Caco-2 (cell line): ENCODE results near the gene GPR137B. TPM values are rescaled to one million over a fixed set of nuclear protein-coding genes. Genes with fewer than 3 reads are reported as not detected.
A peak's percentile ranks its signal among the peaks of the same experiment; 100 is the strongest.
"Not testable (repeated sequence)": the region's sequence is repeated elsewhere in the genome, so short reads cannot be mapped to it uniquely, and the experiment has no call there.

Experiments used
- BruUV-seq: library from RNA; stranded (reverse); fragments of 400-500 nt; replicated peaks from 2 replicates; lab custom pipeline; 2021; lab: Mats Ljungman, UMichigan
- CTCF ChIA-PET: fragments of 300-600 bp; sonication (Branson Sonifier 250); formaldehyde crosslinking; loops from one replicate; lab custom pipeline; 2022; ENCODE audit warnings: antibody characterized with exemption; lab: Charles Lee
- POLR2A ChIA-PET: fragments of 300-600 bp; sonication (Branson Sonifier 250); formaldehyde crosslinking; loops from one replicate; lab custom pipeline; 2022; ENCODE audit warnings: antibody characterized with exemption; lab: Charles Lee
- DNase-seq, 2 experiments: peaks; one replicate each; pipeline versions ENCODE4 v3.0.0 to v3.0.0-alpha.2; 2020 to 2022
- H3K27me3 ChIP-seq: replicated peaks from 2 replicates; pipeline ENCODE4 v1.6.0; 2011; ENCODE audit warnings: low read length; ENCODE audit not compliant: control insufficient read depth, insufficient read depth
- H3K36me3 ChIP-seq: 2 replicates; pipeline ENCODE4 v1.5.1; 2011; ENCODE audit warnings: low read length; ENCODE audit not compliant: control insufficient read depth, insufficient read depth
- H3K4me1 ChIP-seq: fragments of 250-450 bp; sonication (Bioruptor Pico); 2 replicates; pipeline ENCODE4 v1.5.1; 2020; ENCODE audit warnings: mild to moderate bottlenecking
- H3K4me3 ChIP-seq: 2 replicates; pipeline ENCODE4 v1.5.1; 2011; ENCODE audit warnings: low read depth, mild to moderate bottlenecking, control low read depth, low read length
- H3K9me3 ChIP-seq: fragments of 250-450 bp; sonication (Bioruptor Pico); 2 replicates; pipeline ENCODE4 v1.5.1; 2020; ENCODE audit warnings: mild to moderate bottlenecking, moderate library complexity
- H3K27ac Mint-ChIP-seq: one replicate; pipeline ENCODE4 v1.8.0; 2022; ENCODE audit warnings: mixed read lengths; ENCODE audit not compliant: unreplicated experiment
- H3K27me3 Mint-ChIP-seq: one replicate; pipeline ENCODE4 v1.8.0; 2022; ENCODE audit warnings: mixed read lengths; ENCODE audit not compliant: insufficient read depth, unreplicated experiment
- H3K36me3 Mint-ChIP-seq: one replicate; pipeline ENCODE4 v1.8.0; 2022; ENCODE audit warnings: mild to moderate bottlenecking, mixed read lengths; ENCODE audit not compliant: insufficient read depth, unreplicated experiment
- H3K4me1 Mint-ChIP-seq: one replicate; pipeline ENCODE4 v1.8.0; 2022; ENCODE audit warnings: low read depth, mixed read lengths; ENCODE audit not compliant: unreplicated experiment
- H3K4me3 Mint-ChIP-seq: one replicate; pipeline ENCODE4 v1.8.0; 2022; ENCODE audit warnings: mild to moderate bottlenecking, moderate library complexity, mixed read lengths; ENCODE audit not compliant: unreplicated experiment
- H3K9me3 Mint-ChIP-seq: one replicate; pipeline ENCODE4 v1.8.0; 2022; ENCODE audit warnings: mixed read lengths; ENCODE audit not compliant: unreplicated experiment
- CTCF ChIP-seq, 2 experiments: fragments of 200-600 bp in 1 of 2; IDR thresholded peaks; 1 replicate in 1 of 2; 2 replicates in 1 of 2; pipeline versions ENCODE4 v1.5.1 to v1.8.0; 2011 to 2022; ENCODE audit warnings: antibody characterized with exemption in 1 of 2, control low read depth in 1 of 2, inconsistent platforms in 1 of 2, low read depth in 1 of 2, low read length in 1 of 2, mild to moderate bottlenecking in 1 of 2, moderate library complexity in 1 of 2; ENCODE audit not compliant: insufficient read depth in 1 of 2, severe bottlenecking in 1 of 2, unreplicated experiment in 1 of 2
- intact Hi-C: fragments of 100-400 bp; cut with micrococcal nuclease; formaldehyde crosslinking; loops from one replicate; pipeline ENCODE4 v1.10.0; 2022; ENCODE audit not compliant: unreplicated experiment
- total RNA-seq: library from RNA; stranded (reverse); gene quantifications from 2 replicates; pipeline ENCODE4 v1.2.3, GENCODE V29; 2022

GPR137B gene
- total RNA-seq, 1 experiment from 2014 or later, result 5.9 TPM

- Mint-ChIP-seq H3K4me3 (no peak overlapping the region), H3K36me3 (peaks cover 17% of the 10 kb centered on the region), H3K27ac (peak overlapping the region; percentile 41), H3K4me1 (peaks cover 34% of the 10 kb centered on the region), H3K27me3 (no peaks in the 10 kb centered on the region), H3K9me3 (peaks cover 14% of the 10 kb centered on the region)
- ChIA-PET POLR2A (no interaction called here), CTCF (interaction anchor here (0.6 kb wide), 1 partner anchor 55 kb away, joined by 3 read pairs; no protein-coding TSS in a partner anchor)
- no peaks in the 10 kb centered on the region for H3K27me3 ChIP-seq
- H3K9me3 ChIP-seq, result peaks cover 10% of the 10 kb centered on the region
- no peak for DNase-seq
- H3K36me3 ChIP-seq, result no peaks in the 10 kb centered on the region
- intact Hi-C loops, result no loop called here
- no TSS peak for BruUV-seq
- H3K4me3 ChIP-seq, result no peak overlapping the region
- H3K4me1 ChIP-seq, result peaks cover 33% of the 10 kb centered on the region
- TF ChIP-seq CTCF (IDR thresholded peaks at IDR 0.05; ENCODE audit: insufficient read depth in 1 of 2, low read depth in 1 of 2, low read length in 1 of 2, severe bottlenecking in 1 of 2, unreplicated experiment in 1 of 2), result no peak
Observed at GRCh38 chr1:236161230-236161629, 18.9 kb downstream of the GPR137B start.

- DNase-seq, POLR2A ChIA-PET, H3K27me3 Mint-ChIP-seq, H3K4me3 Mint-ChIP-seq, H3K27me3 ChIP-seq, CTCF ChIA-PET, intact Hi-C loops, H3K4me3 ChIP-seq, H3K9me3 ChIP-seq, H3K36me3 ChIP-seq, BruUV-seq, H3K27ac Mint-ChIP-seq: not testable (repeated sequence)
- Mint-ChIP-seq H3K4me1 (peaks cover 34% of the 10 kb centered on the region), H3K36me3 (peaks cover 17% of the 10 kb centered on the region), H3K9me3 (peaks cover 14% of the 10 kb centered on the region)
- H3K4me1 ChIP-seq, result peaks cover 33% of the 10 kb centered on the region
Observed at GRCh38 chr1:236161755-236162154, 19.4 kb downstream of the GPR137B start.

- Mint-ChIP-seq H3K4me3 (no peak overlapping the region), H3K9me3 (peaks cover 14% of the 10 kb centered on the region), H3K27ac (no peak overlapping the region), H3K36me3 (peaks cover 15% of the 10 kb centered on the region), H3K4me1 (peaks cover 33% of the 10 kb centered on the region), H3K27me3 (no peaks in the 10 kb centered on the region)
- ChIA-PET CTCF (no interaction called here), POLR2A (no interaction called here)
- Histone ChIP-seq H3K9me3 (peaks cover 10% of the 10 kb centered on the region), H3K4me3 (no peak overlapping the region), H3K36me3 (no peaks in the 10 kb centered on the region), H3K27me3 (no peaks in the 10 kb centered on the region), H3K4me1 (peaks cover 33% of the 10 kb centered on the region)
- no TSS peak for BruUV-seq
- no peak for DNase-seq
- intact Hi-C loops, result no loop called here
- no peak for TF ChIP-seq CTCF (IDR thresholded peaks at IDR 0.05; ENCODE audit: insufficient read depth in 1 of 2, low read depth in 1 of 2, low read length in 1 of 2, severe bottlenecking in 1 of 2, unreplicated experiment in 1 of 2)
Observed at GRCh38 chr1:236163463-236164153, 21.3 kb downstream of the GPR137B start.
